ENCODE results near the gene SLC5A6. TPM values are rescaled to one million over a fixed set of nuclear protein-coding genes. Genes with fewer than 3 reads are reported as not detected.

SLC5A6 gene
- polyA plus RNA-seq, 3 donors: 8.1 to 21.7 (median 10.2) TPM

DNA sequence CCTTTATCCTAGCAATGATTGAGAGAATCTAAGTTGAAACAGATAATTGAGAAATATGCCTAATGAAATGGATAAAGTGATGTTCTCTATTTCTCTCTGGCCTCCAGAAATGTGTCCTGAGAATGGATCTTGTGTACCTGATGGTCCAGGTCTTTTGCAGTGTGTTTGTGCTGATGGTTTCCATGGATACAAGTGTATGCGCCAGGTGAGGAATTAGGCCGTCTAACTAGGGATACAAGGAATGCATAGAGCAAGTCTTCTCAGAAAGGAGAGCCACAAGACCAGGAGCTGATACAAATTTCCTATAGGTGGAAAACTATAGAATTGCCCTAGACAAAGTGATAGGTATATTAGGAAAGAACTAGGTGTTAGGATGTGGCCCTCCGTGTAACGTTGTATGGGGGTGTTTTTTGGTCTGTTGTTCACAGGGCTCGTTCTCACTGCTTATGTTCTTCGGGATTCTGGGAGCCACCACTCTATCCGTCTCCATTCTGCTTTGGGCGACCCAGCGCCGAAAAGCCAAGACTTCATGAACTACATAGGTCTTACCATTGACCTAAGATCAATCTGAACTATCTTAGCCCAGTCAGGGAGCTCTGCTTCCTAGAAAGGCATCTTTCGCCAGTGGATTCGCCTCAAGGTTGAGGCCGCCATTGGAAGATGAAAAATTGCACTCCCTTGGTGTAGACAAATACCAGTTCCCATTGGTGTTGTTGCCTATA lies 4.5 kb upstream of the SLC5A6 start:
- intact Hi-C loops (cut with micrococcal nuclease): loop anchor here in 1 of 2 donors (2.0 kb wide), 1 partner anchor 84 kb away; no protein-coding TSS in a partner anchor

DNA sequence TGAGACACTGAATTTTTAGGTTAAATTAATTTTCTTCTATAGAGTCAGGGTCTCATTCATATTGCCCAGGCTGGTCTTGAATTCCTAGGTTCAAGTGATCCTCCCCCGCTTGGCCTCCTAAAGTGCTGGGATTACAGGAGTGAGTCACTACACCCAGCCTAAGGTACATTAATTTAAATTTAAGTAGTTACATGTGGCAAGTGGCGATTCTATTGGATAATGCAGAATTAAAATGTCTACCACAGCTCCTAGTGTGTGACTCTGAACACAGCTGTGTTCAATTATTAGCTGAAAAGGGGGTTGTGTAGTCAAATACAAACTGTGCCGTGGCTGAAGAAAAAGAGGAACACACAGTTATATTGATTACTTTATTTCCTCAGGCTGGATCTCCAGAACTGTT lies 2.9 kb upstream of the SLC5A6 start:
- peaks cover 14 to 25% of the 10 kb centered on the region in 2 donors for H3K36me3 Mint-ChIP-seq
- H3K9me3 Mint-ChIP-seq: peaks cover 0 to 3% (median 0%) of the 10 kb centered on the region in 7 donors
- TF ChIP-seq, protein P1, sequence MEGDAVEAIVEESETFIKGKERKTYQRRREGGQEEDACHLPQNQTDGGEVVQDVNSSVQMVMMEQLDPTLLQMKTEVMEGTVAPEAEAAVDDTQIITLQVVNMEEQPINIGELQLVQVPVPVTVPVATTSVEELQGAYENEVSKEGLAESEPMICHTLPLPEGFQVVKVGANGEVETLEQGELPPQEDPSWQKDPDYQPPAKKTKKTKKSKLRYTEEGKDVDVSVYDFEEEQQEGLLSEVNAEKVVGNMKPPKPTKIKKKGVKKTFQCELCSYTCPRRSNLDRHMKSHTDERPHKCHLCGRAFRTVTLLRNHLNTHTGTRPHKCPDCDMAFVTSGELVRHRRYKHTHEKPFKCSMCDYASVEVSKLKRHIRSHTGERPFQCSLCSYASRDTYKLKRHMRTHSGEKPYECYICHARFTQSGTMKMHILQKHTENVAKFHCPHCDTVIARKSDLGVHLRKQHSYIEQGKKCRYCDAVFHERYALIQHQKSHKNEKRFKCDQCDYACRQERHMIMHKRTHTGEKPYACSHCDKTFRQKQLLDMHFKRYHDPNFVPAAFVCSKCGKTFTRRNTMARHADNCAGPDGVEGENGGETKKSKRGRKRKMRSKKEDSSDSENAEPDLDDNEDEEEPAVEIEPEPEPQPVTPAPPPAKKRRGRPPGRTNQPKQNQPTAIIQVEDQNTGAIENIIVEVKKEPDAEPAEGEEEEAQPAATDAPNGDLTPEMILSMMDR (IDR thresholded peaks at IDR 0.05): no peak
- H3K27me3 ChIP-seq (ENCODE audit: control insufficient read depth in 2 of 2, insufficient read depth in 2 of 2, low read length in 2 of 2): no peaks in the 10 kb centered on the region
- H4K20me1 ChIP-seq (ENCODE audit: insufficient read depth, low read length): no peaks in the 10 kb centered on the region
- no peak overlapping the region for H3K4me2 ChIP-seq (replicated peaks; ENCODE audit: extremely low read depth, low read length, poor library complexity, severe bottlenecking)
- H3K4me3 Mint-ChIP-seq: no peak overlapping the region
- H3K27ac Mint-ChIP-seq: no peak overlapping the region
- H2AFZ ChIP-seq (ENCODE audit: insufficient read depth, low read depth, low read length, poor library complexity, severe bottlenecking): no peak overlapping the region
- intact Hi-C loops (cut with micrococcal nuclease): loop anchor here (5.0 kb wide), 5 partner anchors 118 to 277 kb away; partner anchors contain the start of genes GTF3C2 (in 1 of the 2), KHK (in 1 of the 2) and NRBP1 (in 1 of the 2)
- H3K4me3 ChIP-seq (replicated peaks in 1 of 3; ENCODE audit: low read depth in 2 of 3, low read length in 3 of 3): no peak overlapping the region
- no peak overlapping the region for H3K27ac ChIP-seq (ENCODE audit: low read depth in 1 of 2, low read length in 2 of 2)
- H3K36me3 ChIP-seq (replicated peaks in 1 of 2; ENCODE audit: control insufficient read depth in 1 of 2, insufficient read depth in 2 of 2, low read length in 2 of 2): peaks cover 0 to 24% of the 10 kb centered on the region in 2 donors
- peaks cover 33% of the 10 kb centered on the region for H3K4me1 Mint-ChIP-seq
- WGBS (ENCODE audit: insufficient coverage): no CpG with 5 or more reads among the region's 3 CpGs
- H3K27me3 Mint-ChIP-seq (ENCODE audit: low read depth in 3 of 3): peaks cover 0 to 1% (median 1%) of the 10 kb centered on the region in 3 donors
- H3K79me2 ChIP-seq (ENCODE audit: insufficient read depth, low read length): peaks cover 13% of the 10 kb centered on the region
- H3K4me1 ChIP-seq (ENCODE audit: control insufficient read depth in 1 of 2, insufficient read depth in 2 of 2, low read length in 2 of 2): peaks cover 26 to 37% of the 10 kb centered on the region in 2 donors
- no peak overlapping the region for H3K9ac ChIP-seq (ENCODE audit: insufficient read depth, low read length, poor library complexity, severe bottlenecking)
- no peak for DNase-seq
- H3K9me3 ChIP-seq (replicated peaks in 1 of 2; ENCODE audit: control insufficient read depth in 1 of 2, insufficient read depth in 1 of 2, low read length in 2 of 2): no peaks in the 10 kb centered on the region

More for the DNA sequence above, 4.5 kb upstream of the SLC5A6 start:
- Mint-ChIP-seq H3K27ac (peak overlapping the region; percentile 79 to 94 (median 87)), H3K9me3 (peaks cover 0 to 3% (median 0%) of the 10 kb centered on the region in 7 donors), H3K36me3 (peaks cover 25 to 38% of the 10 kb centered on the region in 2 donors), H3K4me1 (peaks cover 27% of the 10 kb centered on the region), H3K4me3 (peak overlapping the region; percentile 89 to 93), H3K27me3 (ENCODE audit: low read depth in 3 of 3) (peaks cover 0 to 1% (median 1%) of the 10 kb centered on the region in 3 donors)
- Histone ChIP-seq H2AFZ (ENCODE audit: insufficient read depth, low read depth, low read length, poor library complexity, severe bottlenecking) (peak overlapping the region; percentile 88), H3K9me3 (replicated peaks in 1 of 2; ENCODE audit: control insufficient read depth in 1 of 2, insufficient read depth in 1 of 2, low read length in 2 of 2) (no peaks in the 10 kb centered on the region), H3K9ac (ENCODE audit: insufficient read depth, low read length, poor library complexity, severe bottlenecking) (no peak overlapping the region), H3K27ac (ENCODE audit: low read depth in 1 of 2, low read length in 2 of 2) (peak overlapping the region; percentile 33 to 60), H3K27me3 (ENCODE audit: control insufficient read depth in 2 of 2, insufficient read depth in 2 of 2, low read length in 2 of 2) (no peaks in the 10 kb centered on the region), H3K4me1 (ENCODE audit: control insufficient read depth in 1 of 2, insufficient read depth in 2 of 2, low read length in 2 of 2) (peaks cover 20 to 30% of the 10 kb centered on the region in 2 donors), H3K36me3 (replicated peaks in 1 of 2; ENCODE audit: control insufficient read depth in 1 of 2, insufficient read depth in 2 of 2, low read length in 2 of 2) (peaks cover 0 to 36% of the 10 kb centered on the region in 2 donors), H3K79me2 (ENCODE audit: insufficient read depth, low read length) (peaks cover 13% of the 10 kb centered on the region), H4K20me1 (ENCODE audit: insufficient read depth, low read length) (no peaks in the 10 kb centered on the region), H3K4me3 (replicated peaks in 1 of 3; ENCODE audit: low read depth in 2 of 3, low read length in 3 of 3) (peak overlapping the region; percentile 8 to 86 (median 79)), H3K4me2 (replicated peaks; ENCODE audit: extremely low read depth, low read length, poor library complexity, severe bottlenecking) (peak overlapping the region; percentile 97)
- 98% methylated on average over 10 of the region's 13 CpGs for WGBS (ENCODE audit: insufficient coverage)
- TF ChIP-seq, protein P1 (IDR thresholded peaks at IDR 0.05): no peak
- no peak for DNase-seq

Data from CD14-positive monocyte (primary cell).